Subcutaneous abdominal adipose tissue (tissue), 5 donors: ENCODE results near the gene SLC38A4.

Source experiments
- H3K27ac ChIP-seq: one replicate; pipeline ENCODE4 v1.7.0; 2013; ENCODE audit warnings: low read depth, mild to moderate bottlenecking, inconsistent platforms, low read length, moderate library complexity
- H3K27me3 ChIP-seq, 5 donors: one replicate each; pipeline ENCODE4 v1.7.0; 2013; ENCODE audit warnings: low read length in 5 of 5, inconsistent platforms in 1 of 5; ENCODE audit not compliant: control insufficient read depth in 5 of 5, insufficient read depth in 4 of 5
- H3K36me3 ChIP-seq, 5 donors: one replicate each; pipeline ENCODE4 v1.7.0; 2013; ENCODE audit warnings: low read length in 5 of 5; ENCODE audit not compliant: control insufficient read depth in 5 of 5, insufficient read depth in 5 of 5
- H3K4me1 ChIP-seq, 5 donors: one replicate each; pipeline ENCODE4 v1.7.0; 2013; ENCODE audit warnings: low read length in 5 of 5, mild to moderate bottlenecking in 3 of 5, moderate library complexity in 1 of 5; ENCODE audit not compliant: control insufficient read depth in 5 of 5, insufficient read depth in 5 of 5
- H3K4me3 ChIP-seq, 5 donors: one replicate each; pipeline ENCODE4 v1.7.0; 2013; ENCODE audit warnings: low read length in 5 of 5, low read depth in 1 of 5
- H3K9ac ChIP-seq, 5 donors: one replicate each; pipeline ENCODE4 v1.7.0; 2013; ENCODE audit warnings: low read length in 5 of 5, mild to moderate bottlenecking in 4 of 5, moderate library complexity in 3 of 5
- H3K9me3 ChIP-seq, 5 donors: one replicate each; pipeline ENCODE4 v1.7.0; 2013; ENCODE audit warnings: low read length in 5 of 5; ENCODE audit not compliant: control insufficient read depth in 5 of 5
- donor health status: healthy.
- donor health status: healthy.
- donor health status: healthy.
- donor health status: healthy.
- donor health status: healthy.

Gene SLC38A4

DNA sequence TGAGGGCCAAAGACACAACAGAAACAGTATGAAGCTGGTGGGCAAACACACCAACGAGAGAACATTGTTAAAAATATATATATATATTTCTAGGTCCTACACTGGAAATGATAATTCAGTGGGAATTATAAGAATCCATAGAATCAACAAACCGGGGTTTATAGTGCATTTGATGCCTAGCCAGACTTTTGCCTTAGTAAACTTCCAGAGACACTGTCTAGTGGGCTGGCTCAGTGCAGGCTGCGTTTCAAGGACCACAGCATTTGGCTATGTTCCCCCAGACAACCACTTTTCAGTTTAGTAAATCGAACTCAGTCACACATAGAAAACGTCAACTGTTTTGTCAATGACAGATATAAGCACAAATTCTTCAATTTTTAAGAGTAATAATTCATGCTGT, 41.9 kb downstream of the SLC38A4 start:
- H3K27ac ChIP-seq = no peak overlapping the region
- H3K4me1 ChIP-seq = peaks cover 0 to 3% (median 0%) of the 10 kb centered on the region in 5 donors
- no peaks in the 10 kb centered on the region for H3K36me3 ChIP-seq
- no peaks in the 10 kb centered on the region for H3K27me3 ChIP-seq
- no peak overlapping the region for H3K9ac ChIP-seq
- H3K4me3 ChIP-seq = no peak overlapping the region
- no peaks in the 10 kb centered on the region for H3K9me3 ChIP-seq

- H3K27ac ChIP-seq = no peak overlapping the region
- peaks cover 0 to 3% (median 0%) of the 10 kb centered on the region in 5 donors for H3K4me1 ChIP-seq
- H3K27me3 ChIP-seq = no peaks in the 10 kb centered on the region
- H3K36me3 ChIP-seq = no peaks in the 10 kb centered on the region
- H3K9ac ChIP-seq = no peak overlapping the region
- no peak overlapping the region for H3K4me3 ChIP-seq
- H3K9me3 ChIP-seq = no peaks in the 10 kb centered on the region
Observed at GRCh38 chr12:46779879-46780278, 45.9 kb downstream of the SLC38A4 start.

GRCh38 chr12:46779063-46779462, 46.7 kb downstream of the SLC38A4 start:
- Histone ChIP-seq H3K27ac (no peak overlapping the region), H3K36me3 (no peaks in the 10 kb centered on the region), H3K4me1 (peaks cover 0 to 5% (median 2%) of the 10 kb centered on the region in 5 donors)

GRCh38 chr12:46778415-46778814, 47.4 kb downstream of the SLC38A4 start:
- H3K4me1 ChIP-seq = peaks cover 0 to 12% (median 4%) of the 10 kb centered on the region in 5 donors

More at GRCh38 chr12:46779063-46779462, 46.7 kb downstream of the SLC38A4 start:
- H3K27me3 ChIP-seq = no peaks in the 10 kb centered on the region
- no peak overlapping the region for H3K4me3 ChIP-seq
- H3K9ac ChIP-seq = no peak overlapping the region
- no peaks in the 10 kb centered on the region for H3K9me3 ChIP-seq

GRCh38 chr12:46777587-46777986, 48.2 kb downstream of the SLC38A4 start:
- no peak overlapping the region for H3K4me3 ChIP-seq
- H3K9ac ChIP-seq = no peak overlapping the region
- no peak overlapping the region for H3K27ac ChIP-seq
- H3K27me3 ChIP-seq = no peaks in the 10 kb centered on the region
- peaks cover 0 to 12% (median 5%) of the 10 kb centered on the region in 5 donors for H3K4me1 ChIP-seq
- H3K36me3 ChIP-seq = no peaks in the 10 kb centered on the region
- no peaks in the 10 kb centered on the region for H3K9me3 ChIP-seq

More at GRCh38 chr12:46778415-46778814, 47.4 kb downstream of the SLC38A4 start:
- Histone ChIP-seq H3K27me3 (no peaks in the 10 kb centered on the region), H3K9me3 (no peaks in the 10 kb centered on the region), H3K4me3 (no peak overlapping the region), H3K36me3 (no peaks in the 10 kb centered on the region), H3K27ac (no peak overlapping the region), H3K9ac (no peak overlapping the region)

DNA sequence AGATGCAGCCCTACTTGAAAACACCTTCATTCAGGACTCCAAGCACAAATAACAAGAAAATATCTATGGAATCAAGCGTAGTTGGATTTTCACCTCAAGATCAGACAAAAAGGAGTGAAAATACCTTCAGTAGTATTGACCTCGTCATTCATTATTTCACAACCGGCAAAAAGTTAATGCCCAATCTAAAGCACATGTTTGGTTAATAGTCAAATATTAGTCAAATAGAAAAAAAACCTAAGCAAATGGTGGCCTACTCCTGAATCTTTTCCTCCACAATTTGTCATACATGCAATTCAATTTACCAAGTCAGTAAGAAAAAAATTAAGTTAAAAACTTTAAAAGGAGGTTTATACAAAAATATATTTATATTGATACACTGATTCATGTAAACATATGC, 50.0 kb downstream of the SLC38A4 start:
- Histone ChIP-seq H3K36me3 (no peaks in the 10 kb centered on the region), H3K9ac (no peak overlapping the region), H3K27me3 (no peaks in the 10 kb centered on the region), H3K9me3 (no peaks in the 10 kb centered on the region), H3K4me3 (no peak overlapping the region), H3K27ac (no peak overlapping the region), H3K4me1 (peaks cover 0 to 24% (median 13%) of the 10 kb centered on the region in 5 donors)

DNA sequence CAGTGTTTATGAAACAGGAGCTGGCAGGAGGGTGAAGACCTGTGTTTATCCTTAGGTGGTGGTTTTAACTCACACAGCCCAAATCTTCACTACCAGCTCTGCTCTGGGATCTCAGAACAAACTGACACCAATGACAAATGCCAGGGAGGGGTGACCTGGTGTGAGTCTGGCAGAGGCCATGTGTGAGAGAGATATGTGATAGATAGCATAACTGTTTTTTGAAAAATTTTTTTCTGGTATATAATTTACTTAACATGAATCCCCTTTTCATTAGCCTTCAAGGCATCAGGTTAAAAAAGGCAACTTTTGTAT, 51.5 kb downstream of the SLC38A4 start:
- no peaks in the 10 kb centered on the region for H3K36me3 ChIP-seq
- H3K4me3 ChIP-seq = no peak overlapping the region
- H3K27ac ChIP-seq = no peak overlapping the region
- H3K4me1 ChIP-seq = peaks cover 0 to 34% (median 22%) of the 10 kb centered on the region in 5 donors
- H3K9ac ChIP-seq = no peak overlapping the region
- no peaks in the 10 kb centered on the region for H3K9me3 ChIP-seq
- no peaks in the 10 kb centered on the region for H3K27me3 ChIP-seq

DNA sequence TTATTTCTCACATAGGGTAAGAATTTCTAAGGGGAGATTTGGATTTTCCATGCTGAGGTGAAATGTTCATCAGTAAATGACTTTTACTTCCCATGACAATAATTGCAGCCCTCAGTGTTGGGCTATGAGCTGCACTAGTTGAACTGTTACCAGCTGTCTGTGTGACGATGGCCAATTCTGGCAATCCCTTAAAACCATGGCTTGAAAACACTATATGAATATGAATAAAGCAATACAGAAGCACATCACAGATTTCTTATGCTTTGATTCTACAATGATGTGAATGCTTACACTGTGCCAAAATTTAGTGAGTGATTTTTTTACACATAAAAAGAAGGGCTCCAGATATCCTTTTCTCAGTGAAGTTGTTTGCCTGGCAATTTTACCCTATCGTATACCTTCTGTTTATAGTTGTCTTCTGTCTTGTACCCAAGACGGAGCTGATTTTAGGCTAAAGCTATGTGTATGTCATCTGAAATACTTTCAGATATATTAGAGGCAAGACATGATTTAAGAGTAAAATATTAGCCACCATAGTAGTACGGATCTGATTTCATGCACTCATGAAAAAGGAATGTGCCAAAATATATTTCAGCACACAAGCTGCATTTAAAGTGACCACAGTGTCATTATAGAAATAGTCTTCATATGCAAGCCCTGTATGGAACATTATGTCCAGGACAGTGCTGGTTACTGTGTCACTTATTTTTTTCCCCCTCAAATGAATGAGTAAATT, 52.0 kb downstream of the SLC38A4 start:
- H3K27me3 ChIP-seq = no peaks in the 10 kb centered on the region
- H3K4me1 ChIP-seq = peaks cover 0 to 34% (median 22%) of the 10 kb centered on the region in 5 donors
- peak overlapping the region in 1 of 5 donors; percentile 19 for H3K9ac ChIP-seq
- H3K9me3 ChIP-seq = no peaks in the 10 kb centered on the region
- H3K4me3 ChIP-seq = no peak overlapping the region
- no peaks in the 10 kb centered on the region for H3K36me3 ChIP-seq
- no peak overlapping the region for H3K27ac ChIP-seq

DNA sequence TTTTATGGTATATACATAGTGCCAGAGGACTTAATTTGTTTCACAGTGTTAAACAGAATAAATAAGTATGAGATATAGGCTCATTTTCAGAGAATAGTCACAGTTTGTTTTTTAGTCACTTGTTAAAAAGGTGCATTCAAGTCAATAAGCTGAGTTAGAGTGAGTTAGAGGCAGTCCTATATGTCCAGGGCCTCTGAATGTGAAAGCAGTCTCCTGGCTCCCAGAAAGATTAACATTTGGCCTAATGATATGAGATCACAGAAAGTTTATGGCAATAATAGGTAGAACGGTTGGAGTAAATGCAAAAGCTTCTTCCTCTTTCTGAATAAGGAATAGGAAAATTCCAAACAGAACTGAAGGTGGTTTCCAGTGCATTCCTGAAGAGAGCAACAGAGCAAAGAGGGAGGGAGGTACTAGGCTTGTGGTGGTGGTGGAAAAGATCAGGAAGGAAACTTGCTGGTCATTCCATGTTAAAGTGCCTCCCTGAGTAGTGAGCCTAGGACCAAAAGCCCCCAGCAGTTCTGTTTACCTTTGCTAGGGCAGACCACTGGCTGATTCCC, 54.4 kb downstream of the SLC38A4 start:
- Histone ChIP-seq H3K9ac (no peak overlapping the region), H3K27ac (peak overlapping the region; percentile 35), H3K4me3 (no peak overlapping the region), H3K4me1 (peaks cover 0 to 34% (median 22%) of the 10 kb centered on the region in 5 donors), H3K27me3 (no peaks in the 10 kb centered on the region), H3K36me3 (no peaks in the 10 kb centered on the region), H3K9me3 (no peaks in the 10 kb centered on the region)

- Histone ChIP-seq H3K4me3 (no peak overlapping the region), H3K9ac (no peak overlapping the region), H3K27me3 (no peaks in the 10 kb centered on the region), H3K9me3 (no peaks in the 10 kb centered on the region), H3K4me1 (peaks cover 0 to 34% (median 22%) of the 10 kb centered on the region in 5 donors), H3K27ac (peak overlapping the region; percentile 35), H3K36me3 (no peaks in the 10 kb centered on the region)
Observed at GRCh38 chr12:46770501-46771183, 55.2 kb downstream of the SLC38A4 start.
